ENCODE results near the gene CNNM2. TPM values are rescaled to one million over a fixed set of nuclear protein-coding genes. Genes with fewer than 3 reads are reported as not detected.

Gene CNNM2
- total RNA-seq, 1 donor from 2014 or later, result 3.9 TPM

GRCh38 chr10:102876747-102877153 lies 41.3 kb upstream of the CNNM2 start:
- no peak overlapping the region for H3K4me3 ChIP-seq (ENCODE audit: low read depth, low read length)
- H3K27me3 ChIP-seq (ENCODE audit: control insufficient read depth, insufficient read depth, low read length), result no peaks in the 10 kb centered on the region
- no peak for FAIRE-seq
- no peaks in the 10 kb centered on the region for H3K36me3 ChIP-seq (ENCODE audit: control insufficient read depth, insufficient read depth, low read length)
- TF ChIP-seq CTCF (IDR thresholded peaks at IDR 0.05; ENCODE audit: insufficient read depth, low read length, severe bottlenecking), result no peak
- DNase-seq (ENCODE audit: low read depth), result no peak

GRCh38 chr10:102878629-102879028 lies 39.5 kb upstream of the CNNM2 start:
- DNase-seq (ENCODE audit: low read depth), result no peak
- no peak for FAIRE-seq
- no peak for TF ChIP-seq CTCF (IDR thresholded peaks at IDR 0.05; ENCODE audit: insufficient read depth, low read length, severe bottlenecking)
- no peaks in the 10 kb centered on the region for H3K36me3 ChIP-seq (ENCODE audit: control insufficient read depth, insufficient read depth, low read length)
- H3K27me3 ChIP-seq (ENCODE audit: control insufficient read depth, insufficient read depth, low read length), result no peaks in the 10 kb centered on the region
- no peak overlapping the region for H3K4me3 ChIP-seq (ENCODE audit: low read depth, low read length)

- DNase-seq (ENCODE audit: low read depth) (no peak), FAIRE-seq (no peak)
- no peak for TF ChIP-seq CTCF (IDR thresholded peaks at IDR 0.05; ENCODE audit: insufficient read depth, low read length, severe bottlenecking)
- H3K36me3 ChIP-seq (ENCODE audit: control insufficient read depth, insufficient read depth, low read length), result no peaks in the 10 kb centered on the region
- H3K27me3 ChIP-seq (ENCODE audit: control insufficient read depth, insufficient read depth, low read length), result no peaks in the 10 kb centered on the region
- H3K4me3 ChIP-seq (ENCODE audit: low read depth, low read length), result no peak overlapping the region
Measured at GRCh38 chr10:102880256-102880655, 37.8 kb upstream of the CNNM2 start.

GRCh38 chr10:102888048-102888447 lies 30.0 kb upstream of the CNNM2 start:
- no peaks in the 10 kb centered on the region for H3K27me3 ChIP-seq (ENCODE audit: control insufficient read depth, insufficient read depth, low read length)
- no peak for TF ChIP-seq CTCF (IDR thresholded peaks at IDR 0.05; ENCODE audit: insufficient read depth, low read length, severe bottlenecking)
- no peak for DNase-seq (ENCODE audit: low read depth)
- no peak overlapping the region for H3K4me3 ChIP-seq (ENCODE audit: low read depth, low read length)
- no peak for FAIRE-seq
- no peaks in the 10 kb centered on the region for H3K36me3 ChIP-seq (ENCODE audit: control insufficient read depth, insufficient read depth, low read length)

GRCh38 chr10:102894466-102895213 lies 23.5 kb upstream of the CNNM2 start:
- FAIRE-seq, result no peak
- Histone ChIP-seq H3K36me3 (ENCODE audit: control insufficient read depth, insufficient read depth, low read length) (no peaks in the 10 kb centered on the region), H3K4me3 (ENCODE audit: low read depth, low read length) (no peak overlapping the region), H3K27me3 (ENCODE audit: control insufficient read depth, insufficient read depth, low read length) (no peaks in the 10 kb centered on the region)
- DNase-seq (ENCODE audit: low read depth), result no peak
- TF ChIP-seq CTCF (IDR thresholded peaks at IDR 0.05; ENCODE audit: insufficient read depth, low read length, severe bottlenecking), result no peak

- FAIRE-seq (no peak), DNase-seq (ENCODE audit: low read depth) (no peak)
- no peak for TF ChIP-seq CTCF (IDR thresholded peaks at IDR 0.05; ENCODE audit: insufficient read depth, low read length, severe bottlenecking)
- H3K4me3 ChIP-seq (ENCODE audit: low read depth, low read length), result no peak overlapping the region
- no peaks in the 10 kb centered on the region for H3K27me3 ChIP-seq (ENCODE audit: control insufficient read depth, insufficient read depth, low read length)
- H3K36me3 ChIP-seq (ENCODE audit: control insufficient read depth, insufficient read depth, low read length), result no peaks in the 10 kb centered on the region
Measured at GRCh38 chr10:102900006-102900405, 18.1 kb upstream of the CNNM2 start.
